Endothelial cell (in vitro differentiated cells): Measurements from ENCODE around the gene CRPPA. TPM values are rescaled to one million over a fixed set of nuclear protein-coding genes. Genes with fewer than 3 reads are reported as not detected.

ENCODE experiments used
- DNase-seq: peaks from one replicate; pipeline ENCODE4 v3.0.0; 2021; ENCODE audit warnings: low spot score
- H3K27ac Mint-ChIP-seq: one replicate; pipeline ENCODE4 v1.8.0; 2021; ENCODE audit warnings: mixed read lengths, inconsistent platforms; ENCODE audit not compliant: unreplicated experiment
- H3K27me3 Mint-ChIP-seq: one replicate; pipeline ENCODE4 v1.8.0; 2021; ENCODE audit warnings: mild to moderate bottlenecking, moderate library complexity, mixed read lengths, inconsistent platforms; ENCODE audit not compliant: unreplicated experiment
- H3K36me3 Mint-ChIP-seq: one replicate; pipeline ENCODE4 v1.8.0; 2021; ENCODE audit warnings: mild to moderate bottlenecking, low read depth, mixed read lengths, inconsistent platforms; ENCODE audit not compliant: unreplicated experiment
- H3K4me1 Mint-ChIP-seq: one replicate; pipeline ENCODE4 v1.8.0; 2021; ENCODE audit warnings: mild to moderate bottlenecking, mixed read lengths, inconsistent platforms; ENCODE audit not compliant: unreplicated experiment
- H3K4me3 Mint-ChIP-seq: one replicate; pipeline ENCODE4 v1.8.0; 2021; ENCODE audit warnings: mild to moderate bottlenecking, mixed read lengths, inconsistent platforms; ENCODE audit not compliant: unreplicated experiment
- H3K9me3 Mint-ChIP-seq: one replicate; pipeline ENCODE4 v1.8.0; 2021; ENCODE audit warnings: mixed read lengths, inconsistent platforms; ENCODE audit not compliant: unreplicated experiment
- total RNA-seq: library from RNA; stranded (reverse); fragmentation: NEBNext Ultra II Directional; extraction: Animal tissue kit (Norgen Biotek cat#: 25700); gene quantifications from one replicate; pipeline ENCODE4 v1.2.1, GENCODE V29; 2021; ENCODE audit not compliant: unreplicated experiment
- TF ChIP-seq, protein P1 (sequence below): fragments of 200-600 bp; sonication (generic); IDR thresholded peaks from one replicate; pipeline ENCODE4 v1.5.0; 2021; ENCODE audit warnings: antibody characterized with exemption; ENCODE audit not compliant: unreplicated experiment

CRPPA gene
- total RNA-seq, 1 donor from 2014 or later, result 3.2 TPM

DNA sequence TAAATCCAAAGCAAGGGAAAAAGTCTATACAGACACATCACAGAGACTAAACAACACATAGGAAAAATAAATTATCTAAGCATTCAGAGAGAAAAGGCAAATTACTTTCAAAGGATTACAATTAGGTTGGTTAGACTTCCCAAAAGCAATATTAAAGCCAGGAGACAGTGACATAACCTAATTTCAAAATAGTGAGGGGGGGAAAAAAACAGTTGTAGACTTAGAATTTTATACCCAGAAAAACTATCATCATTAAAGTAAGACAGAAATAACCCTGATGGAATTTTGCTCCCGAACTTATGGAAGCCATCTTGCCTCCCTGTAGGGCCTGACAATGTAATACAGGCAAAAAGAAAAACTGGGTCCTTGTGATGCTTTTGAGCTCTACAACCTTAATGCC lies 18.4 kb downstream of the CRPPA start:
- no peak overlapping the region for H3K4me3 Mint-ChIP-seq
- peaks cover 7% of the 10 kb centered on the region for H3K9me3 Mint-ChIP-seq
- no peaks in the 10 kb centered on the region for H3K4me1 Mint-ChIP-seq
- H3K27ac Mint-ChIP-seq, result no peak overlapping the region
- TF ChIP-seq, protein P1, sequence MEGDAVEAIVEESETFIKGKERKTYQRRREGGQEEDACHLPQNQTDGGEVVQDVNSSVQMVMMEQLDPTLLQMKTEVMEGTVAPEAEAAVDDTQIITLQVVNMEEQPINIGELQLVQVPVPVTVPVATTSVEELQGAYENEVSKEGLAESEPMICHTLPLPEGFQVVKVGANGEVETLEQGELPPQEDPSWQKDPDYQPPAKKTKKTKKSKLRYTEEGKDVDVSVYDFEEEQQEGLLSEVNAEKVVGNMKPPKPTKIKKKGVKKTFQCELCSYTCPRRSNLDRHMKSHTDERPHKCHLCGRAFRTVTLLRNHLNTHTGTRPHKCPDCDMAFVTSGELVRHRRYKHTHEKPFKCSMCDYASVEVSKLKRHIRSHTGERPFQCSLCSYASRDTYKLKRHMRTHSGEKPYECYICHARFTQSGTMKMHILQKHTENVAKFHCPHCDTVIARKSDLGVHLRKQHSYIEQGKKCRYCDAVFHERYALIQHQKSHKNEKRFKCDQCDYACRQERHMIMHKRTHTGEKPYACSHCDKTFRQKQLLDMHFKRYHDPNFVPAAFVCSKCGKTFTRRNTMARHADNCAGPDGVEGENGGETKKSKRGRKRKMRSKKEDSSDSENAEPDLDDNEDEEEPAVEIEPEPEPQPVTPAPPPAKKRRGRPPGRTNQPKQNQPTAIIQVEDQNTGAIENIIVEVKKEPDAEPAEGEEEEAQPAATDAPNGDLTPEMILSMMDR, result no peak
- DNase-seq, result no peak
- H3K27me3 Mint-ChIP-seq, result peaks cover 8% of the 10 kb centered on the region
- peaks cover 17% of the 10 kb centered on the region for H3K36me3 Mint-ChIP-seq

DNA sequence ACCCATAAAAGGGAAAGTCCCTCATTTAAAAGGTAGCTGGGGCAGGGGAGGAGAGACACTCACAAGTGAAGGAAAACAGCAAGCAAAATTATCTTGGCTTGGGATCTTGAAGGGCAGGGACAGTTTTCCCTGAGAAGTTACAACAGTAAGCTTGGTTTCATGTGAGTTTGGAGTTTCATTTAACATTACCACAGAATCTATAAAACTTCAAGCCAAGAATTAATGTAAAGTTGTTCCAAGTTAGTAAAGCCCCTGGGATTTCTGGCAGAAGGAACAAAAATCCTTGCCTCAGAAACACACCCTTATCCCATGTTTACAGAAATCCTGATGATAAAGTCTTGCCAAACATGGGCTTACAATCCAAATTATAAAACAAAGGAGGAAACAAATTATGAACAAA lies 19.2 kb downstream of the CRPPA start:
- TF ChIP-seq, protein P1, result no peak
- no peak for DNase-seq
- peaks cover 26% of the 10 kb centered on the region for H3K36me3 Mint-ChIP-seq
- no peak overlapping the region for H3K4me3 Mint-ChIP-seq
- no peaks in the 10 kb centered on the region for H3K4me1 Mint-ChIP-seq
- peaks cover 7% of the 10 kb centered on the region for H3K9me3 Mint-ChIP-seq
- peaks cover 13% of the 10 kb centered on the region for H3K27me3 Mint-ChIP-seq
- H3K27ac Mint-ChIP-seq, result no peak overlapping the region

DNA sequence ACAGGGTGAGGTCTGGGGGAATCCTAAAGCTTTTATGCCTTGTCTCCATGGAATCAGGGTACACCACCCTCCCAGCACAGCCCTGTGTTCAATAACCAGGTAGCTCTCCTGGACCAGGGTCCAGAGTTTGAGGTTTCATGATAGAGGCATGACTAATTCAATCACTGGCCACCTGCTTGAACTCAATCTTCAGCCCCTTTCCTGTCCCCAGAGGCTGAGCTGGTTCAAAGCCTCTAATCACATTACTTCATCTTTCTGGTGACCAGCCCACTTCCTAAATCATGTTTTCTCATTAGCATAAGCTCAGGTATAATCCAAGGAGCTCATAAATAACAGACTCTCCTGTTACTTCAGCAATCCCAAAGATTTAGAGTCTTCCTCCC lies 20.5 kb downstream of the CRPPA start:
- Mint-ChIP-seq H3K27me3 (peaks cover 19% of the 10 kb centered on the region), H3K4me1 (no peaks in the 10 kb centered on the region), H3K36me3 (peaks cover 35% of the 10 kb centered on the region), H3K27ac (no peak overlapping the region), H3K9me3 (peaks cover 14% of the 10 kb centered on the region), H3K4me3 (no peak overlapping the region)
- TF ChIP-seq, protein P1, result no peak
- no peak for DNase-seq

DNA sequence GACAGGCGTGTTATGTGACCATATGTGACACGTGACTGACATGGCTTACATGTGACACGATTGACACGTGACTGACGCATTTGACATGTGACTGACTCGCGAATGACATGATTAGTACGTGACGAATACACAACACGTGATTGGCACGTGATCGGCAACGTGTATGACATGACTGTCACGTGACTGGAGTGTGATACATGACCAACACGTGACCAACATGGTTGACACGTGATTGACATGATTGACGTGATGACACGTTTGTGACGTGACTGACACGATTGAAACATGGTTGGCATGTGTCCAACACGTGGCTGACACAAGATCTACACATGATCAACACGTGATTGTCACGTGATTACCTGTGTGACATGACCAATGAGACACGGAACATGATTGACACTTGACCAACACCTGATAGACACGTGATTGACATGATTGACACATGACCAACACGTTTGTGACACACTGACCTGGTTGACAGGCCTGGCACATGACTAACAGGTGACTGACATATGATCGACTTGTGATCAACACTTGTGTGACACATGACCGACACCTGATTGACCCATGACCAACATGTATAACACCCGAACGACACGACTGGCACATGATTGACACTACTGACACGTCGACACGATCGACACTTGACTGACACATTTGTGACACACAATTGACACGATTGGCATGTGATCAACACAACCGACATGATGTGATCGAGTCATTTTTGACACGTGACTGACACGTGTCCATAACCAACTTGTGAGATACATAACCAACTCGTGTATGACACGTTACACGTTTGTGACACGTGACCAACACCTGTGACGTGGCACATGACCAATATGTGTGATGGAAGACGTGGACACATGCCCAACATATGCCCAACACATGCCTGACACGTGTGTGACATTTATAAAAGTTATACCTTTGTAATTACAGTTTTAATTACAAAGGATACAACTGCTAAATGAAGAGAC lies 21.1 kb downstream of the CRPPA start:
- TF ChIP-seq, protein P1, result no peak
- H3K27ac Mint-ChIP-seq, result no peak overlapping the region
- peaks cover 35% of the 10 kb centered on the region for H3K36me3 Mint-ChIP-seq
- peaks cover 14% of the 10 kb centered on the region for H3K9me3 Mint-ChIP-seq
- DNase-seq, result no peak
- H3K4me3 Mint-ChIP-seq, result peak overlapping the region; percentile 44
- H3K4me1 Mint-ChIP-seq, result no peaks in the 10 kb centered on the region
- peaks cover 19% of the 10 kb centered on the region for H3K27me3 Mint-ChIP-seq

DNA sequence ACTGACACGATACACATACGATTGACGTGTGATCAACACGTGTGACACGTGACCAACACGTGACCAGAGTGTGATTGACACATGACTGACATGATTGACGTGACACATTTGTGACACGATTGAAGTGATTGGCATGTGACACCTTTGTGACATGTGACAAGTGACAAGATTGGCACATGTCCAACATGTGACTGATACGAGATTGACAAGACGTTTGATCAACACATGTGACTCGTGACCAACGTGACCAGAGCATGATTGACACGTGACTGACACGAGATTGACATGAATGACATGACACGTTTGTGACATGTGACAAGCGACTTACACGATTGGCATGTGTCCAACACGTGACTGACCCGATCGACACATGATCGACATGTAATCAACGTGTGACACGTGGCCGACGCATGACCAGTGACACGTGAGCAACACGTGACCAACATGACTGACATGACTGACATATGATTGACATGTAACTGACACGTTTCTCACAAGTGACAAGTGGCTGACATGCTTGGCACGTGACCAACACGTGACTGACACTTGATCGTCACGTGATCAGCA lies 22.0 kb downstream of the CRPPA start:
- no peak overlapping the region for H3K27ac Mint-ChIP-seq
- peaks cover 14% of the 10 kb centered on the region for H3K9me3 Mint-ChIP-seq
- TF ChIP-seq, protein P1, result no peak
- peak overlapping the region; percentile 61 for H3K4me3 Mint-ChIP-seq
- no peak for DNase-seq
- peaks cover 19% of the 10 kb centered on the region for H3K27me3 Mint-ChIP-seq
- H3K4me1 Mint-ChIP-seq, result no peaks in the 10 kb centered on the region
- H3K36me3 Mint-ChIP-seq, result peaks cover 36% of the 10 kb centered on the region
